HG03521 (cell line): ENCODE results near the gene ATXN10.

Experiments used
- ATAC-seq: cut with Tn5 transposase; IDR thresholded peaks from one replicate; pipeline ENCODE4 v1.9.1; 2021; ENCODE audit warnings: mild to moderate bottlenecking, moderate library complexity; ENCODE audit not compliant: unreplicated experiment

Gene ATXN10

DNA sequence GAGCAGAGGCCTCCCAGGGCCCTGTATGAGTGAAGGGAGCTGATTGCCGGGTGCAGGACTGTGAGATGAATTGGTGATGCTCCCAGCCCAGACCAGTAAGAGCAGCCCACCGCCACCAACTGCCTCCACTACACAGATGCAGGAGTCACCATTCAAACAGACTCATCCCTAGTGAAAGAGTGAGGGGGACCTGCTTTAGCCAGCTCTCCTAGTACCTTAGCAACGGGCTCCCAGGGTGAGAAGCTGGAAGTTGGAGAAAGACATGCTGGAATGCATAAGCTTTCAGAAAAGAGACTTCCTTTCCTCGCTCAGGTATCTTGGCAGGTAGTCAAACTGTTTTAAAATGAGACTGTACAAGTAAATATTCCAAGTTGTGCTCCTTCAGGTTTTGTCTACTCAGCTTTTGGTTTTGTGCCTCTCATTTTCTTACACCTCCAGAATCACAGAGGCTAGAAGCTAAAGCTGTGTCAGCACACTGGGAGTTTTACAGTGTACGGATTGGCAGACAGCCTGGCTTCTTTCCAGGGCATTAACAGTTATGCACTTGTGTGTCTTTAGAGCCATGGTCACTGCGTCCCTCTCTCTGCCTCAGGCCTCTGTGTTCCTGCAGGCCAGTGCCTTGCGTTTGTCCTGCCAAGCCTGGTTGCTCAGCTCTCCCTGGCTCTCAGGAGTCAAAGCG is 146.2 kb downstream of the ATXN10 start:
- no peak for ATAC-seq

DNA sequence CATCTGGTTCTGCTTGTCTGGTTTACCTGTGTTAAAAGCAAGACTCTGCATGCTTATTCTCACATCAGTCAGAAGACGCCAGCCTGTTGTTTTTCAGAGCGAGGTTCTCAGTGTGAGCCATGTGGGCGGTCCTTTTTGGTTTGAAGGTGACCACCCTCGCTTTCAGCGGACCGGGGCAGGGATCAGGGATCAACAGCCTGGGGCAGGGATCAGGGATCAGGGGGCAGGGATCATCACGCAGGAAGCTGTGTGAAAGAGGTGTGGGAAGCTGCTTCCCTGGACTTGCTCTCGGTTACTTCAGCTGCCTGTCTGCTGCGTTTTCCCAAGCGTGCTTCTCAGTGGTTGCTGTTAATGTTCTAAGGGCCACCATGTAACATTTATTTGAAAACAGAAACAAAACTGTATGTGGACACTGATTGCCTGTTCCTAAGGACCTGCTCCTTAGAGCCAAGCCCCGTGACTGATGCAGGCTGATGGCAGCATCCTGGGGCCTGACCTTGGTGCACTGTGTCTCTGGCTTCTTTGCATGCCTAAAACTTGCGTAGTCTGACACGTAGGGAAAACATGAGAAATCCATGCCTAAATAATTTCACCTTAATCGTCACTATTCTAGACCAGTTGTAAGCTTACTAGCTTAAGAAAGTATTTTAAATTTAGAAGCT is 146.9 kb downstream of the ATXN10 start:
- no peak for ATAC-seq

DNA sequence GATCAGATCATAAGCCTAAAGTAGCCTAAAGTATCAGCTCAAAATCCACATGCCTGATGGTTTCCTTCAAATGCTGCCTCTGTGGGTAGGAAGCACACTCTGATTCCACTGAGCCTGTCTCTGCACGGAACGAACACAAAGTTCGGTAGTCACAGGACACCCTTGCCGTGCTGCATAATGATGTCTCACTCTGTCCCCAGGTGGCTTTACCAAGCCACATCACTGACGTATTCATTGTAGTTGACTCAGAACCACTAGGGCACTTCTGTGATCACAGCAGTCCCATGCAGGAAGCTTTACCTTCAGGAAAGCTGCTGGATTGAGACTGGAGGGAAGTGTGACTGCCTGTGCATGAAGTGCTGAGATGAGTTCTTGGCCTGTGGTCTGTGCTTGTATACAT is 147.7 kb downstream of the ATXN10 start:
- ATAC-seq = no peak

DNA sequence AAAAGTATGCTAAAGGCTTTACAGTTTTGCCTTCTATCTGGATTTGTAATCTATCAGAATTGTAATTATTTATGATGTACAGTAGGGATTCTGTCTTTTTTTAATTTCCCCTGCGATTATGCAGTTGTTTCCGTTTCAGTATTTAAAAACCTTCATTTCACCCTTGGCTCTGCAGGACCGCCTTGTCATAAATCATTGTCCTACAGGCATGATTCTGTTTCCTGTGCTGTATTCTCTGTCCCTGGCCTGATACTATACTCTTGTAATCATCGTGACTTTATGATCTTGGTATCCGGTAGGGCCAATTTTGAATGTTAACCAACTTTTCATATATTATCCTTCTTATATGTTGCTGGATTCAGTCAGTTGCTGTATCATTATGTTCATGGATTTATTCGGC is 151.7 kb downstream of the ATXN10 start:
- no peak for ATAC-seq

DNA sequence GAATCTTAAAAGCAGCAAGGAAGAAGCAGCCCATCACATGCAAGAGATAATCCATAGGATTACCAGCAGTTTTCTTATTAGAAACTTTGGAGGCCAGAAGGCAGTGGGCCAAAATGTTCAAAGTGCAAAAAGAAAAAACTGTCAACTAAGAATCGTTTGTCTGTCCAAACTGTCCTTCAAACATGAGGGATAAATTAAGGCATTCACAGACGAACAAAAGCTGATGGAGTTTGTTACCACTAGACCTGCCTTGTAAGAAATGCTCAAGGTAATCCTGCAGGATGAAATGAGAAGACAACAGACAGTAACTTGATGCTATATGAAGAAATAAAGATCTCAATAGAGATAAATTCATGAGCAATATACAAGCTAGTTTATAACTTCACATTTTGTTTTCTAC is 154.9 kb downstream of the ATXN10 start:
- no peak for ATAC-seq

DNA sequence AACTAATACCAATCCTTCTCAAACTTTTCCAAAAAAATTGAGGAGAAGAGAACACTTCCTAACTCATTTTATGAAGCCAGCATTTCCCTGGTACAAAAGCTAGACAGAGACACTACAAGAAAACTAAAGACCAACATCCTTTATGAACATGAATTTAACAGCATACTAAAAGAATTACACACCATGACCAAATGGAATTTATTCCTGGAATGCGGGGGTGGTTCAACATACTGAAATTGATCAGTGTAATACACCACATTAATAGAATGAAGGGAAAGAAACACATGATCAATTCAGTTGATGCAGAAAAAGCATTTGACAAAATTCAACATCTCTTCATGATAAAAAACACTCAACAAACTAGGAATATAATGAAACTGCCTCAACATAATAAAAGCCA is 157.2 kb downstream of the ATXN10 start:
- ATAC-seq = no peak

DNA sequence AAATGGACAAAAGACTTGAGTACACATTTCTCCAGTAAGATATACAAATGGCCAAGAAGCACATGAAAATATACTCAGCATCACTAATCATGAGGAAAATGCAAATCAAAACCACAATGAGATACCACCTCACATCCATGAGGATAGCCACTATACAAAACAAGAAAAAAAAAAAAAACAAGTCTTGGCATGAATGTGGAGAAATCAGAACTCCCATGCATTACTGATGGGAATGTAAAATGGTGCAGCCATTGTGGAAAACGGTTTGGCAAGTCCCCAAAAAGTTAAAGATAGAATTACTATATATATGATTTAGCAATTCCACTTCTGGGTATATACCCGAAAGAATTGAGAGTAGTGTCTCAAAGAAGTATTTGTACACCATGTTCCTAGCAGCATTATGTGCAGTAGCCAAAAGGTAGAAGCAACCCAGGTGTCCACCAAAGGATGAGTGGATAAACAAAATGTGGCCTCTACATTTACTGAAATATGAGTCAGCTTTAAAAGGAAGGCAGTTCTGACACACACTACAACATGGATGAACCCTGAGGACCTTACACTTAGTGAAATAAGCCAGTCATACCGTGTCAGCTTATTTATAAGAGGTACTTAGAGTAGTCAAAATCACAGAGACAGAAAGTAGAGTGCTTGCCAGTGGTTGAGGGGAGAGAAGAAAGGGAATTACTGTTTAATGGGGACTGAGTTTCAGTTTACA is 159.1 kb downstream of the ATXN10 start:
- ATAC-seq = no peak

DNA sequence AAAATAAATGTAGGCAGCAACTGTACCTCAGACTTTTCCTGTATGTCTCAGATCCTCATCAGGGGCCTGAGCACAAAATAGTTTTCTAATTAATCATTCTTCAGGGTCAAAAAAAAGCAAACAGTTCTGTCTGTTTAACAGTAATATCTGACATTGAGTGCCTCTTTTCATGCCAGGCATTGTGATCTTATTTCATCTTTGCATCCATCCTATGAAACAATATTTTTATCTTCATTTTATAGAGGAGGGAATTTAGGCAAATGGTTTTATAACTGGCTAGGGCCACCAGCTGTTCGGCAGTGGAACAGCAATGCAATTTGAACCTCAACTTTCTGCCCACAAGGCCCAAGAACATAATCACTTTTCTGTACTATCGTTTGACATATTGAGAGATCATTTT is 159.8 kb downstream of the ATXN10 start:
- ATAC-seq = no peak

DNA sequence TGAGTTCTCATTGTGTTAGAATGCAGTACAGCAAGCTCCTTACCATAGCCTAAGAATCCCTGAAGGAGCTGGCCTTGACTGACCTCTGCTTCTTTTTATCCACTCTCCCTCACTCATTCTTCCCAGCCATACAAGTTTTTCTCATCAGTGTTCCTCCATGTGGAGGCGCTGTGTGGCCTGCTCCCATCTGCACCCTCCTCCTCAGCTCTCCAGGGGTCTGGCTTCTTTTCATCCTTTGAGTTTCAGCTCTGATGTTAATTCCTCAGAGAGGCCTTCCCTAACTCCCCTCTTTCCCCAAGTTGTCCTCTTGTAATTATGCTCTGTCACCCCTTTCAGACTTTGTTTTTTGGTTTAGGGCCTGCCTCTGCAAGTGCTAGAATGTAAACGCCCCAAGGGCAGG is 160.5 kb downstream of the ATXN10 start:
- ATAC-seq = no peak

DNA sequence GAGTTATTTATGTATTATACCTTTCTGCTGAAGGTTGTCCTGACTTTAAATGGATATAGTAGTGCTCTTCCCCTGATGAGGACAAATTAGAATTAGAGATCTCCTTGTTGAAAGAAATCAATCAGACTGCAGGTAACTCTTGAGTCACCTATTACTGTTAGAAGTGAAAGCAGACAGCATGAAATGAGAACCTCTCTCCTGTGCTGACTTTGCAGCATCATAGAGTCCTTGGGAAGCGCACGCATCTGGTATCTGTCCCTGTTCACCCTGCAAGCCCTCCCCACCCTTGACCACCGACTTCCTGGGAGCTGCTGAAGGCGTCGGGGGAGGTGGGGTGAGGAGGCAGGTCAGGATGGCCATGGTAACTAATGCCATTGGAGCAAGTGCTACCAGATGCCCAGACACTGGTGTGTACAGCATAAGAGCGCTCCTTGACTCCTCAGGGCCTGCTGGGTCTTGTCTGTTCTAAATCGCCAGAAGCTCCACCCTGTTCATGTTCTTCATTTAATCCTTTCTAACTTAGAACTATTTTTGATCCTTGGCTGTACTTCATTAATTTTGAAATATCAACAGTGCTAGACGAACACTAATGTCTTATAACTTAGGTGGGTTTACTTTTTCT is 161.4 kb downstream of the ATXN10 start:
- ATAC-seq = no peak

DNA sequence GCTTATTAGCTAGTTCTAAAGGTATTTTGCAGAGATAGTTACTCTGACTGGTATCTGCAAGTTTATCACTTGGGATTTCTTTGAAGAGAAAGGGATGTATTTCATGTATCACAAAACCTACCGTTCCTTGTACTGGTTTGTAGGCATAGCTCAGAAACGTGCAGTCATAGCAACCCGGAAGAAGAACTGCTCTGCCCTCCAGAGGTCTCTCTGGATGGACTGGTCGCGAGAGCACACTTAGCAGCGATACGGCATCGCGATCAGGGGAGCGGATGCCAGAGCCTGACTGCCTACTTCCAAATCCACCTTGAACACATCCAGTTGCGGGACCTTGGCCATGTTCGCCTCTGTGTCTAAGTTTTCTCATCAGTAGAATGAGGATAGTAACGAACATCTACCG is 162.0 kb downstream of the ATXN10 start:
- no peak for ATAC-seq

DNA sequence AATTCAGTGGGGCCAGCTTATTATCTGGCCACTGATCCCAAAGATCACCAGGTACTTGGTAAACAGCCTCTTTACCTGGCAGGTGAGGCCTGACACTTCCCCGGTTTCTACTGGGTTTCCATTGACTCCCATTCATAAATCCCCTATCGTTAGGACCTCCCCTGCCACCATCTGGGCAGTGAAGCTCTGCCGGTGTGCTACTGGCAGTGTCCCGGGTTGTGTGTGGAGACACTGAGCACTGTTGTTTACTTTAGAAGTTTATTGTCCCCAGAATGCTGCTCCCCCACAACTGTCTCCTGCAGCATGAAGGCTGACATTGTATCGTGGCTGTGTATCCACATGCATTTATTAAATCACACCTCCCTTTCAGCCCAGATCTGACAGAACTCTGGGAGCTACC is 162.6 kb downstream of the ATXN10 start:
- no peak for ATAC-seq

DNA sequence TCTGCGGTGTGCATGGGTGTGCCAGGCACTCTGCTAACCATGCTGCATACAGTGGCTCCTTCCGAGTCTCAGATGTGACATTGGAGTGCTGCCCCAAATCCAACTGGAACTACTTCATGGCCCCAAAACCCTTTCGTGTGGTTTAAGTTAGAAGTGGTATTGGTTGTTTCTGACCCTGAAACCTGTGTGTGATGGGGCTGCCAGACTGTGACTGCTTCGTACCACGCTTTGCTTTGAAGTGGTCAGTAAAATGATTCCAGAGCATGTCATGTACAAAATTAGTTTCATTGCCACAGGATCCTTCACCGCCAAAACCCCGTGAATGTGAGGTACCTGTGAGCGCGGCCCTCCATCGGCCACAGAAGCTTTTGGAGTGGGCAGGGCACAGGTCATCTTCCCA is 163.2 kb downstream of the ATXN10 start:
- ATAC-seq = no peak

DNA sequence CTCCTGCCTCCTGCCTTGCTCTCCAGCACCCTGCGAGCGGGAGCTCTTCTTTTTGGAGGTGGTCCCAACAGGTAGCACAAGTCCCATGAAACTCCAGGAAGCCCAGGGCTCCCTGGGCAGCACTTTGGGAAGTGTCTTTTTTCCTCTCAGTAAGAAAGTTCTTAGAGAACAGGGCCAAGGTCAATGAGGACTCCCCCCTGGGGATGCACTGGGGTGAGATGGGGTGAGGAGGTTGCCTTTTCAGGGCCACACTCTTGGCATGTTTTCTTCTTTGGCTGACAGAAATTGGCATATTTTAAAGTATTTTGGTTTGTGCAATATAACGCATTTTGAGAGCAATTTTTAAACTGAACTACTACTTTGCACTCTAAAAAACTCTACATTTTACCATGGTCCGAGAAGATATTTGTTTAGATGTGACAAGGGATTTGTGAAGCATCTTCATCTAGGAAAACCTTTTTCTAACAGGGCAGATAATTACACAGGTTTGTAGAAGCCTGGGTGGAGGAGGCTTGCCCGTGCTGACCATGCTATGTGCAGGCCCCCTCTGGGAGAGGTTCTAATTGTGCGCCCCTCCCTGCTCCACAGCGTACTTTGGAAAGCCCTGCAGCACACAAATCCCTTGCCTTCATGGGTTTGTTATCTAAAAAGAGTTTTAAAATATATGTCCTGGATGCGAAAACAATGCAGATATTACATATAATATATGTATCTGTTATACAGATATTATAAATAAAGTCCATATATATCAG is 165.0 kb downstream of the ATXN10 start:
- ATAC-seq = no peak

DNA sequence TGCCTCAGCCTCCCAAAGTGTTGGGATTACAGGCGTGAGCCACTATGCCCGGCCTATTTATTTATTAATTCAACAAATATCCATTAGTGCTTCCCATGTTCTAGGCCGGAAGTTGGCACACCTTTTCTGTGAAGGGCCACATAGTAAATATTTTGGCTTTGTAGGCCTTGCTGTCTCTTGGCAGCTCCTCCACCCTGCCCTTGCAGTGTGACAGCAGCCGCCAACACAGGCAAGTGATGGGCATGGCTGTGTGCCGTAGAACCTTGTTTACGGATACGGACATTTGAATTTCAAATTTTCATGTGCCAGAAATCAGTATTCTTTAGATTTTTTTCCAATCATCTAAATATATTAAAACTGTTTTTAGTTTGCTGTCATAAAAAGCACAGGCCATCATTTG is 165.9 kb downstream of the ATXN10 start:
- ATAC-seq = no peak

DNA sequence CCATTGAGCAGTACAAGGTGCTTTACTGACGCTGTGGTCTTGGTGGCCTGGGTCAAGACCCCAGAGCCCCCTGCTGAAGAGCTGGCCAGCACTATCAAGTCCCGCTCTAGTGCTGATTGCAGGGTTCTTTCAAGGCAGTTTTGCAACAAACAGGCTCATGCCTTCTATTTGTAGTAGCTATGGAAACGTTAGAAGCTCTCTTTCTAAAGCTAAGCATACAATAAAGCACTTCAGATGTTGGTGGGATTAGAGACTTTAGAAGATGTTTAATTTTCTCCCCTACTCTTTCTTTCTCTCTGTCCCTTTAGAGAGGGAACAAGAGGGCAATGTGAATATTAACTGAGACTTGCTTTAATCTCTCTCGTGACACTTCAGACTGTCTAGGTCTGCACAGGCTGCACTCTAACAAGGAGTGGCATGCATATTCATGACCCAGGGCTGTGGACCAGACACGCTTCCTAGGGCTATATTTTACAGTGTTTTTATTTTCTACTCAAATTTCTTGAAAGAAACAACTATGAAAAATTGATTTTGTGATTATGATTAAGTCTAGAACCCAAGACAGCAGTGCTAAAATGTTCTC is 166.8 kb downstream of the ATXN10 start:
- ATAC-seq = no peak

DNA sequence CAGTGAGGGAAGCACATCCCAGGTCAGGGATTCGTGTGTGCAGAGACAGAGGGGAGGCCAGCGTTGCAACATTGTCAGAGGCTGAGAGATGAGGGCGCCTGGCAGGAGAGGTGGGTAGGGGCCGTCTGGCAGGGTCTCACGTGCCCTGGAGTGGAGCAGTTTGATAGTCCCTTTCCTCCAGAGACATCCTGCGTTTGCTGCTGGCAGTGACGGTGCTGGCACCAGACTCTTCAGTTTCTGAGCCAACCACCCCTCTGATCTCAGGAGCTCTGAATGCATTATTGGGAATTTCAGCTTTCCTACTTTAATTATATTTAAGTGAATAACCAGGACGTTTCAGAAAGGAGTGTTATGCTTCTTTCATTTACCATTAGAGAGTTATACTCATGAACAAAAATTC is 168.8 kb downstream of the ATXN10 start:
- no peak for ATAC-seq

DNA sequence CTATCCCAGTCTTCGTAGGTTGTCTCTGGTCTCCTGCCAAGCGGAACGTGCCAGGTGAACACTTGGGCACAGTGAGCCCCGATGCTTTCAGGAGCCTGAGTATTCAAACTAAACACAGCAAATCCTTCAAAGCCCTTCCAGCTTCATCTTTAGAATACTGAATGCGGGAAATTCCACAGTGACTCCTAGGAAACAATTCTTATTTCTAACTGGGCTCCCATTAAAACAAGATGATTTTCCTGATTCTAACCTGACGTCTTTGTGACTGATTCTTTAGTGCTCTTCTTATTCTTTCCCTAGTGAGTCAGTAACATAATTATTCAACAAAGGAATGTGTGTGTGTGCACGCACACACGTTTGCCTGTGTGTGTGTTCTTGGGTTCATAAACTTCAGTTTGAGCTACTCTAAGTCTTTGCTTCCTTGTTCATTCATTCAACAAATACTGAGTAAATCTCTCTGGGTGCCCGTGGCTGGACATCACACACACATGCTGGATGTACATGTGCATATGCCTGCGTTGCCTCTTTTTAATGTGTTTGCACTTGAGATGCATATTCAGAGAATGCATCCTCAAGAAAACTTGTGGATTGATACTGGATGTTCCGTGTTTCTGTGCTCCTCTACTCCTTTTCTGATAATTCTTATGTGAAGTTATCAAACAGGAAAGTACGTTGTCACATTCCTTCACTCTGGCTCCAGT is 170.8 kb downstream of the ATXN10 start:
- no peak for ATAC-seq

DNA sequence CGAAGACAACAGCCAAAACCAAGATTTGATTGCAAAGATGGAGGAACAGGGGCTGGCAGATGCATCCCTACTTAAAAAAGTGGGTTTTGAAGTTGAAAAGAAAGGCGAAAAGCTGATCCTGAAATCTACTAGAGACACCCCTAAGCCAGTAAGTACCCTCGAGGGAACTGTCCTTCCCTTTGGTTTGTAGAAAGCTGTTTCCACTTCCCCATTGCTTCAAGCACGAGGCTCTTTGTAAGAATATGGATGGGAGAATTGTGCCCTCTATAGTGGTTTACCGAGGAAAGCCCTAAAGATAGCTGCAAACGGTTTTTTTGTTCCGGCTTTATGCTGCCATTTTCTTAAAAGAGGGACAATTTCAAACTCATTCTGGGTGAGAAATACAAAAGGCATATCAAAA is 171.4 kb downstream of the ATXN10 start:
- ATAC-seq = no peak

DNA sequence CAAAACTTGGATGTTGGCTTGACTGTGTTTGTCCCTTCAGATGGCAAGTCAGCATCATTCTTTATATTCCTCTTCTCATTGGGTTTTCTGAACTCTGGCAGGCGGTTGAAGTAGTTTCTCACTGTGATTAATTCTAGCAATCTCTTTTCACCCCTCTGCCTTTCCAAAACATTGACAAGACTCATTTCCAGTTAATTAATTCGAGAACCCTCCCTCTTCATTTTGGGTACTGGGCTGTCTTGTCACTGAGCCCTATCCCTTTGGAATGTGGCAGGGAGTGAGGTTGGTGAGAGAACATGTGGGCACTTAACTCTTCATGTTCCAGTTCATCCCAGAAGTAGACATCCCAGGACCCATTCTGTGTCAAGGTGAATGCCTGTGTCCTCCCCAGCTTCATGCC is 172.4 kb downstream of the ATXN10 start:
- no peak for ATAC-seq
